ENCODE measurements around the gene NHSL1. TPM values are rescaled to one million over a fixed set of nuclear protein-coding genes. Genes with fewer than 3 reads are reported as not detected.

The NHSL1 gene
- total RNA-seq, 1 experiment from 2014 or later = 13.9 TPM

- no peak for DNase-seq (ENCODE audit: low read depth in 1 of 2, low spot score in 2 of 2)
- H3K9me3 ChIP-seq (replicated peaks) = no peaks in the 10 kb centered on the region
- H3K27me3 ChIP-seq (replicated peaks) = no peaks in the 10 kb centered on the region
- no peak overlapping the region for H3K27ac ChIP-seq
- H3K4me3 ChIP-seq = no peak overlapping the region
- peaks cover 26% of the 10 kb centered on the region for H3K4me1 ChIP-seq (replicated peaks)
- peaks cover 13% of the 10 kb centered on the region; the same call in 1 of the 2 replicates for H3K36me3 ChIP-seq
Observed at GRCh38 chr6:138533667-138534066, 34.4 kb upstream of the NHSL1 start.

- Histone ChIP-seq H3K36me3 (peaks cover 10% of the 10 kb centered on the region; the same call in 1 of the 2 replicates), H3K4me1 (replicated peaks) (peaks cover 8% of the 10 kb centered on the region), H3K9me3 (replicated peaks) (no peaks in the 10 kb centered on the region), H3K4me3 (no peak overlapping the region), H3K27me3 (replicated peaks) (no peaks in the 10 kb centered on the region), H3K27ac (no peak overlapping the region)
- no peak for DNase-seq (ENCODE audit: low read depth in 1 of 2, low spot score in 2 of 2)
Observed at GRCh38 chr6:138531387-138531786, 32.1 kb upstream of the NHSL1 start.

DNA sequence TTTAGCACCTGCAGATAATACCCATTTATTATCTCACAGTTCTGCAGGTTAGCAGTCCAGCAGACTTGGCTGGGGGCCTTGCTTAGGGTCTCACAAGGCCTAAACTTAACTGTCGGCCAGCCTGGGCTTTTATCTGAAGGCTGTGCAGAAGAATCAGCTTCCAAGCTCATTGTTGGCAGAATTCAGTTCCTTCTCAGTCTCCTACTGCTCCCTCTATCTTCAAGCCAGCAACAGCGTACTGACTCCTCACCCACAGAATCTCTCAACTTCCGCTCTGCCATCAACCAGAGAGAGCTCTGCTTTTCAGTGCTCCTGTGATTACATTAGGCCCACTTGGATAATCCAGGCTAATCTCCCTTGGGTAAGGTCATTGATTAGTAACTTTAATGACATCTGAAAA lies 30.2 kb upstream of the NHSL1 start:
- Histone ChIP-seq H3K36me3 (peaks cover 8% of the 10 kb centered on the region; the same call in 1 of the 2 replicates), H3K27me3 (replicated peaks) (no peaks in the 10 kb centered on the region), H3K4me1 (replicated peaks) (peaks cover 9% of the 10 kb centered on the region), H3K4me3 (no peak overlapping the region), H3K9me3 (replicated peaks) (no peaks in the 10 kb centered on the region), H3K27ac (no peak overlapping the region)
- DNase-seq (ENCODE audit: low read depth in 1 of 2, low spot score in 2 of 2) = no peak

DNA sequence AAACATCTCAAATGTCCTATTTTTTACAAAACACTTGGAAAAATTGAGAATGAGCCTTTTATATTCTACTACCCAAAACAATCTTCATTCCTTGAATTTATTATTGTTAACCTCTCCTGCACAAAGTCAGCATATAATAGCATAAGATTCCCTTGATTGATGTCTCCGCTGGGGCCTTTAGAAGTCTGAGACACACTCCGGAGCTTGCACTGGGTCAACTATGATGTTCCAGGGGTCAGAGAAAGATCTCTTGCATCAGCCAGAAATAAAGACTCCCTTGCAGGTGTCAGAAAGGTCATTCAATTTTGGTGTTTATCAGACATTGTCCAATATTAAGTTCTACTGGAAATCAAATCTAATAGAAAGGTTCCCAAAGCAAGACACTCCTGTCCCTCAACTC lies 29.7 kb upstream of the NHSL1 start:
- Histone ChIP-seq H3K27ac (no peak overlapping the region), H3K9me3 (replicated peaks) (no peaks in the 10 kb centered on the region), H3K4me1 (replicated peaks) (peaks cover 14% of the 10 kb centered on the region), H3K27me3 (replicated peaks) (no peaks in the 10 kb centered on the region), H3K4me3 (no peak overlapping the region), H3K36me3 (peaks cover 6% of the 10 kb centered on the region; the same call in 1 of the 2 replicates)
- no peak for DNase-seq (ENCODE audit: low read depth in 1 of 2, low spot score in 2 of 2)

DNA sequence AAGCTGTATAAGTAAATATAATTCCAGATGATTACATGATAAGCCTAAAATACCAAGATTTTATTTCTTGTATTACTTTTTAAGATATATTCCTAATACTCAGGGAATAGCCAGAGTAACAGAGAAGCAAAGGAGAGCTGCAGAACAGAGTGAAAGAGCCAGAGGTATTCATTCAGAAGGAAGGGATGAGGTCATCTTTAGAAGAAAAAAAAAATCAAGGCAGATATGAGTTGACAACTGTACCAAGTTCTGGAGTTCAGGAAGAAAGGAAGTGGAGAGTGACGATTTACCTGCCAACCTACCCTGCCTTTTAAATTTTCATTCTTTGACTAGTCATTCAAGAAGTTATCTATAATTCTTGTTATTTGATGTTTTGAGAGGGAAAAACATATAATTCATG lies 28.8 kb upstream of the NHSL1 start:
- Histone ChIP-seq H3K4me1 (replicated peaks) (peaks cover 21% of the 10 kb centered on the region), H3K36me3 (peaks cover 6% of the 10 kb centered on the region; the same call in 1 of the 2 replicates), H3K9me3 (replicated peaks) (no peaks in the 10 kb centered on the region), H3K27ac (no peak overlapping the region), H3K4me3 (no peak overlapping the region), H3K27me3 (replicated peaks) (no peaks in the 10 kb centered on the region)
- DNase-seq (ENCODE audit: low read depth in 1 of 2, low spot score in 2 of 2) = no peak

GRCh38 chr6:138527411-138528088 lies 28.3 kb upstream of the NHSL1 start:
- DNase-seq (ENCODE audit: low read depth in 1 of 2, low spot score in 2 of 2) = no peak
- Histone ChIP-seq H3K4me1 (replicated peaks) (peaks cover 26% of the 10 kb centered on the region), H3K4me3 (no peak overlapping the region)

DNA sequence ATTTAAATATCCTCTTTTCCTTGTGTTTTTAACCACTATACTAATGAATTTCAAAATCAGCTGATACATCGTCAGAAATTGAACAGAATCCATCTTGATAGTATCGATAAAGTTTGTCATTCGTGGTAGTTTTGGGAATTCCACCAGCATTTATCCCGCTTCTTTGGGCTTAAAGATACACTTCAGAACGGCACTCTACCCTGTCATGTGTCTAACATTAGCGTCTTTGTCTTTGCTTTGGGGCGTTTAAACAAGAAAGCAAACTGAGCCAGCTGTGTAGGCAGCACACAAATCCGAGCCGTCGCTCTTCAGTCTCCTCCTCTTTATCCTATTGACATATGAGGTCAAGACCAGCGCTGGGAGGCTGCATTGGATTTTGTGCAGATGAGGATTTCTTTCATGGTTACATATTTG lies 27.5 kb upstream of the NHSL1 start:
- DNase-seq (ENCODE audit: low read depth in 1 of 2, low spot score in 2 of 2) = no peak
- Histone ChIP-seq H3K4me3 (no peak overlapping the region), H3K27ac (no peak overlapping the region)

More at GRCh38 chr6:138527411-138528088, 28.3 kb upstream of the NHSL1 start:
- H3K27me3 ChIP-seq (replicated peaks) = no peaks in the 10 kb centered on the region
- H3K27ac ChIP-seq = no peak overlapping the region
- H3K36me3 ChIP-seq = peaks cover 5% of the 10 kb centered on the region; the same call in 1 of the 2 replicates
- H3K9me3 ChIP-seq (replicated peaks) = no peaks in the 10 kb centered on the region

DNA sequence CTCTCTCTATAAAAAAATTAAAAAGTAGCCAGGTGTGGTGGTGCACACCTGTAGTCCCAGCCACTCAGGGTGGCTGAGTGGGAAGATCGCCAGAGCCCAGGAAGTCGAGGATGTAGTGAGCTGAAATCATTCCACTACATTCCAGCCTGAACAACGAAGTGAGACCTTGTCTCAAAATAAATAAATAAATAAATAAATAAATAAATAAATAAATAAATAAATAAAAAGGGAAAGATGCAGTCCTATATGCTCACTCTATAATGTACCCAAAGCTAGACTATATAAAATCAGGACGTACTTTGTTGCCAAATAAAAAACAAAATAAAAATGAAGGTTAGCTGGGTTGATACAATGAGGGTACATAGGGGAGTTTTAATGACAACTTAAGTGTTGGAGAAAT lies 26.1 kb upstream of the NHSL1 start:
- Histone ChIP-seq H3K27ac (no peak overlapping the region), H3K27me3 (replicated peaks) (no peaks in the 10 kb centered on the region), H3K4me3 (no peak overlapping the region), H3K36me3 (no peaks in the 10 kb centered on the region), H3K4me1 (replicated peaks) (peaks cover 26% of the 10 kb centered on the region), H3K9me3 (replicated peaks) (no peaks in the 10 kb centered on the region)
- DNase-seq (ENCODE audit: low read depth in 1 of 2, low spot score in 2 of 2) = no peak

More for the DNA sequence above, 27.5 kb upstream of the NHSL1 start:
- Histone ChIP-seq H3K36me3 (no peaks in the 10 kb centered on the region), H3K9me3 (replicated peaks) (no peaks in the 10 kb centered on the region), H3K27me3 (replicated peaks) (no peaks in the 10 kb centered on the region), H3K4me1 (replicated peaks) (peaks cover 26% of the 10 kb centered on the region)

DNA sequence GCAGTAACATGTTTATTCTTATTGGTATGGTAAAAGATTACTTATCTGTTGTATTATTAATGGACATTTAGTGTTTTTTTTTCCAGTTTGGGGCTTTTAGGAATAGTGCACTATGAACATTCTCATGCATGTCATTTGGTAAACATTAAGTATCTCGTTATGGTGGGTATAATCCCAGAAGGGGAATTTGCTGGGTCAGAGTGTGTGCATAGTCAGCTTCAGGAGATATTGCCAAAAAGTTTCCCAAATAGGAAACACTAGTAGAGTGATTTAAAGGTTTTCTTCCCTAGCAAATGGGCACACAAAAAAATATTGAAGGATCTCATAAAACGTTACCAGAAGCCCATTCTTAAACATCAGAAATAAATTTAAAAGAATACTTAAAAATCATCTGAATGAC lies 25.2 kb upstream of the NHSL1 start:
- Histone ChIP-seq H3K36me3 (no peaks in the 10 kb centered on the region), H3K27ac (no peak overlapping the region), H3K9me3 (replicated peaks) (no peaks in the 10 kb centered on the region), H3K4me1 (replicated peaks) (peaks cover 26% of the 10 kb centered on the region), H3K27me3 (replicated peaks) (no peaks in the 10 kb centered on the region), H3K4me3 (no peak overlapping the region)
- no peak for DNase-seq (ENCODE audit: low read depth in 1 of 2, low spot score in 2 of 2)

DNA sequence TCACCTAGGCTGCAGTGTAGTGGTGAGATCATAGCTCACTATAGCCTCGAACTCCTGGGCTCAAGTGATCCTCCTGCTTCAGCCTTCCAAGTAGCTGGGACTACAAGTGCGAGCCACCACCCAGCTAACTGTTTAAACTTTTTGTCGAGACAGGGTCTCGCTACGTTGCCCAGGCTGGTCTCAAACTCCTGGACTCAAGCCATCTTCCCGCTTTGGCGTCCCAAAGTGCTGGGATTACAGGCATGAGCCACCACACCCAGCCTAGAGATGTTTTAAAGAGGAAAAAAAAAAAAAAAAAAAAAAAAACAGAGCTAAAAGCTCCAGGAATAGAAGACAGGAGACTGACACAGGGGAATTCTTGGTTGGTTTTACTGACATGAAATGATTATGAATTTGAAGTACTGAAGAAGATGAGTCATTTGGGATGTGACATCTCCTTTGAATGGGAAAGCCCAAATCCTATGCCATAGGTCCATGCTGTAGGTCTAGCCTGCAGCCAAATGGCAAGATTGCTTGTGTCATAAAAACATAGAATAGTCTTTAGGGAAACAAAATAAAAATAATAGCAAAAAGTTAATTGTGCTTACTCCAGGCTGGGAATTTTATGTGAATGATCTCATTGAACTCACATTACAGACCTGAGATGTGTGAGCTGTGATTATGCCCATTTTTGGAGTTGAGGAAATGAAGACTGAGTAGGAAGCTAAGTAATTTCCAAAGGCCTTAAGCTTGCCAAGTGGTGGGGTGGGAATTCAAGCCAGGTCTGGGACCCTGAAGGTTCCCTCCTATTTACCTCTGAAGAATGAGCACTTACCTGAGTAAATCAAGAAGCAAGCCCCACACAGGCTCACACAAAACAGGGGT lies 24.3 kb upstream of the NHSL1 start:
- peak overlapping the region; percentile 40; the same call in 1 of the 2 replicates for H3K27ac ChIP-seq
- no peaks in the 10 kb centered on the region for H3K27me3 ChIP-seq (replicated peaks)
- peak; percentile 47 to 69 for DNase-seq (ENCODE audit: low read depth in 1 of 2, low spot score in 2 of 2)
- no peak overlapping the region for H3K4me3 ChIP-seq
- H3K9me3 ChIP-seq (replicated peaks) = no peaks in the 10 kb centered on the region
- no peaks in the 10 kb centered on the region for H3K36me3 ChIP-seq
- H3K4me1 ChIP-seq (replicated peaks) = peaks cover 26% of the 10 kb centered on the region

GRCh38 chr6:138522611-138523010 lies 23.3 kb upstream of the NHSL1 start:
- no peak overlapping the region for H3K27ac ChIP-seq
- no peaks in the 10 kb centered on the region for H3K36me3 ChIP-seq
- no peaks in the 10 kb centered on the region for H3K9me3 ChIP-seq (replicated peaks)
- peaks cover 26% of the 10 kb centered on the region for H3K4me1 ChIP-seq (replicated peaks)
- no peak for DNase-seq (ENCODE audit: low read depth in 1 of 2, low spot score in 2 of 2)
- H3K4me3 ChIP-seq = no peak overlapping the region
- H3K27me3 ChIP-seq (replicated peaks) = no peaks in the 10 kb centered on the region

DNA sequence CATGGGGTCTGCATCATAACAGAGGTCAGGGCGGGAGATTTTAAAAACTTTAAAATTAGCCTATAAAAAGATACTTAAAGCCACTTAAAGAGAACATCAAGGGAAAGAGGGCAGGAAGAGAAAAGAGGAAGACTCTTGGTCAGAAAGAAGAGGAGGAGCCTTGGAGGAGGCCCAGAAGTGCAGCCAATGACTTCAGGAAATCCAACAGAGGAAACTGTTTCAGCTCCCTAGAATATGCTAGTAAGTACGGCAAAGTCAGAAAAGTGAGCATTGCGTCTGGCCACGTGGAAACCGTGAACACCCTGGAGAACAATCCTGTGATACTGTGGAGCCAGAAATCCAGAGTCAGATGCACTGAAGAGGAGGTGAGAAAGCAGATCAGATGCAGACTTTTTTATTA lies 22.5 kb upstream of the NHSL1 start:
- no peaks in the 10 kb centered on the region for H3K9me3 ChIP-seq (replicated peaks)
- peaks cover 26% of the 10 kb centered on the region for H3K4me1 ChIP-seq (replicated peaks)
- no peaks in the 10 kb centered on the region for H3K36me3 ChIP-seq
- H3K27ac ChIP-seq = no peak overlapping the region
- H3K4me3 ChIP-seq = no peak overlapping the region
- H3K27me3 ChIP-seq (replicated peaks) = no peaks in the 10 kb centered on the region
- no peak for DNase-seq (ENCODE audit: low read depth in 1 of 2, low spot score in 2 of 2)

- H3K27ac ChIP-seq = no peak overlapping the region
- H3K27me3 ChIP-seq (replicated peaks) = no peaks in the 10 kb centered on the region
- H3K4me3 ChIP-seq = no peak overlapping the region
- H3K4me1 ChIP-seq (replicated peaks) = peaks cover 21% of the 10 kb centered on the region
- no peaks in the 10 kb centered on the region for H3K9me3 ChIP-seq (replicated peaks)
- no peak for DNase-seq (ENCODE audit: low read depth in 1 of 2, low spot score in 2 of 2)
- no peaks in the 10 kb centered on the region for H3K36me3 ChIP-seq
Observed at GRCh38 chr6:138520463-138520862, 21.2 kb upstream of the NHSL1 start.

- Histone ChIP-seq H3K36me3 (no peaks in the 10 kb centered on the region), H3K9me3 (replicated peaks) (no peaks in the 10 kb centered on the region)
Observed at GRCh38 chr6:138518054-138518453, 18.8 kb upstream of the NHSL1 start.

More at GRCh38 chr6:138518054-138518453, 18.8 kb upstream of the NHSL1 start:
- H3K27me3 ChIP-seq (replicated peaks) = no peaks in the 10 kb centered on the region
- H3K4me1 ChIP-seq (replicated peaks) = peaks cover 5% of the 10 kb centered on the region
- H3K27ac ChIP-seq = no peak overlapping the region
- DNase-seq (ENCODE audit: low read depth in 1 of 2, low spot score in 2 of 2) = no peak
- H3K4me3 ChIP-seq = no peak overlapping the region
